Neural crest cell (in vitro differentiated cells): Measurements from ENCODE around the gene ANKAR. TPM values are rescaled to one million over a fixed set of nuclear protein-coding genes. Genes with fewer than 3 reads are reported as not detected.
"Not testable (repeated sequence)": the region's sequence is repeated elsewhere in the genome, so short reads cannot be mapped to it uniquely, and the experiment has no call there.

Source experiments
- DNase-seq: peaks from one replicate; pipeline ENCODE4 v3.0.0; 2021; ENCODE audit warnings: low read depth, mixed read lengths, low spot score
- H3K27ac Mint-ChIP-seq: one replicate; pipeline ENCODE4 v1.8.0; 2021; ENCODE audit warnings: mild to moderate bottlenecking, mixed read lengths; ENCODE audit not compliant: unreplicated experiment
- H3K27me3 Mint-ChIP-seq: 2 replicates; pipeline ENCODE4 v1.8.0; 2021; ENCODE audit warnings: low read depth, mild to moderate bottlenecking, mixed read lengths
- H3K36me3 Mint-ChIP-seq: 2 replicates; pipeline ENCODE4 v1.8.0; 2021; ENCODE audit warnings: low read depth, mild to moderate bottlenecking, mixed read lengths
- H3K4me1 Mint-ChIP-seq: 2 replicates; pipeline ENCODE4 v1.8.0; 2021; ENCODE audit warnings: mixed read lengths
- H3K4me3 Mint-ChIP-seq: one replicate; pipeline ENCODE4 v1.8.0; 2021; ENCODE audit warnings: mild to moderate bottlenecking, mixed read lengths
- H3K9me3 Mint-ChIP-seq: 2 replicates; pipeline ENCODE4 v1.8.0; 2021; ENCODE audit warnings: mixed read lengths
- CTCF ChIP-seq: fragments of 200-600 bp; sonication (generic); conservative IDR thresholded peaks from 2 replicates; pipeline ENCODE4 v1.5.0; 2021; ENCODE audit warnings: antibody characterized with exemption, mild to moderate bottlenecking
- total RNA-seq: library from RNA; stranded (reverse); gene quantifications from 2 replicates; pipeline ENCODE4 v1.2.1, GENCODE V29; 2021

ANKAR gene
- total RNA-seq, 1 donor from 2014 or later: 3.0 TPM

- H3K4me3 Mint-ChIP-seq: no peak overlapping the region
- no peak for DNase-seq
These were observed 11.2 kb downstream of the ANKAR start for GRCh38 chr2:189685540-189686229.

GRCh38 chr2:189687796-189688195 is 13.3 kb downstream of the ANKAR start:
- not testable (repeated sequence) for H3K36me3 Mint-ChIP-seq, H3K27ac Mint-ChIP-seq, DNase-seq, H3K9me3 Mint-ChIP-seq, H3K4me1 Mint-ChIP-seq, H3K27me3 Mint-ChIP-seq, H3K4me3 Mint-ChIP-seq

More at GRCh38 chr2:189685540-189686229, 11.2 kb downstream of the ANKAR start:
- Mint-ChIP-seq H3K36me3 (no peaks in the 10 kb centered on the region), H3K27ac (no peak overlapping the region), H3K9me3 (no peaks in the 10 kb centered on the region), H3K27me3 (no peaks in the 10 kb centered on the region), H3K4me1 (no peaks in the 10 kb centered on the region)
- no peak for TF ChIP-seq CTCF

- no peak for TF ChIP-seq CTCF
- no peak for DNase-seq
- no peaks in the 10 kb centered on the region for H3K36me3 Mint-ChIP-seq
- H3K4me3 Mint-ChIP-seq: no peak overlapping the region
- H3K27me3 Mint-ChIP-seq: no peaks in the 10 kb centered on the region
- no peak overlapping the region for H3K27ac Mint-ChIP-seq
- H3K9me3 Mint-ChIP-seq: no peaks in the 10 kb centered on the region
- no peaks in the 10 kb centered on the region for H3K4me1 Mint-ChIP-seq
These were observed 21.8 kb downstream of the ANKAR start for GRCh38 chr2:189696223-189696622.

GRCh38 chr2:189698020-189698887 is 23.8 kb downstream of the ANKAR start:
- H3K9me3 Mint-ChIP-seq: no peaks in the 10 kb centered on the region
- TF ChIP-seq CTCF: peak; percentile 77
- H3K4me1 Mint-ChIP-seq: no peaks in the 10 kb centered on the region
- H3K27ac Mint-ChIP-seq: no peak overlapping the region
- no peak overlapping the region for H3K4me3 Mint-ChIP-seq
- DNase-seq: no peak
- no peaks in the 10 kb centered on the region for H3K27me3 Mint-ChIP-seq
- no peaks in the 10 kb centered on the region for H3K36me3 Mint-ChIP-seq

GRCh38 chr2:189700681-189701080 is 26.2 kb downstream of the ANKAR start:
- DNase-seq: no peak
- H3K4me1 Mint-ChIP-seq: no peaks in the 10 kb centered on the region
- no peak overlapping the region for H3K4me3 Mint-ChIP-seq
- no peaks in the 10 kb centered on the region for H3K27me3 Mint-ChIP-seq
- no peak overlapping the region for H3K27ac Mint-ChIP-seq
- H3K9me3 Mint-ChIP-seq: no peaks in the 10 kb centered on the region
- H3K36me3 Mint-ChIP-seq: no peaks in the 10 kb centered on the region
- TF ChIP-seq CTCF: no peak

GRCh38 chr2:189702071-189702470 is 27.6 kb downstream of the ANKAR start:
- no peak overlapping the region for H3K27ac Mint-ChIP-seq

More at GRCh38 chr2:189702071-189702470, 27.6 kb downstream of the ANKAR start:
- no peak overlapping the region for H3K4me3 Mint-ChIP-seq
- TF ChIP-seq CTCF: peak; percentile 37
- no peaks in the 10 kb centered on the region for H3K4me1 Mint-ChIP-seq
- H3K27me3 Mint-ChIP-seq: no peaks in the 10 kb centered on the region
- no peak for DNase-seq
- H3K36me3 Mint-ChIP-seq: no peaks in the 10 kb centered on the region
- no peaks in the 10 kb centered on the region for H3K9me3 Mint-ChIP-seq
